GM23338 (cell line): ENCODE measurements around the gene SYTL1. TPM values are rescaled to one million over a fixed set of nuclear protein-coding genes. Genes with fewer than 3 reads are reported as not detected.

Experiments used
- ATAC-seq: fragments of 200-7000 bp; cut with Tn5 transposase; 3 replicates; pipeline ENCODE4 v1.9.1; 2020
- DNase-seq: peaks from one replicate; pipeline ENCODE4 v3.0.0-alpha.2; 2015; ENCODE audit warnings: low spot score
- H2AFZ ChIP-seq: fragments of 200-600 bp; sonication (generic); 2 replicates; pipeline ENCODE4 v1.8.0; 2016; ENCODE audit warnings: antibody characterized with exemption, mild to moderate bottlenecking, moderate library complexity
- H3F3A ChIP-seq: fragments of 200-600 bp; sonication (generic); replicated peaks from 2 replicates; pipeline ENCODE4 v1.8.0; 2017; ENCODE audit warnings: antibody characterized with exemption, mixed run types, low read depth
- H3K27ac ChIP-seq: fragments of 200-600 bp; sonication (generic); 2 replicates; pipeline ENCODE4 v1.6.1; 2016; ENCODE audit warnings: low read depth
- H3K27me3 ChIP-seq: fragments of 200-600 bp; sonication (generic); 2 replicates; pipeline ENCODE4 v1.8.0; 2016; ENCODE audit warnings: mild to moderate bottlenecking, mixed run types, moderate library complexity; ENCODE audit not compliant: insufficient read depth
- H3K36me3 ChIP-seq: fragments of 200-600 bp; sonication (generic); 2 replicates; pipeline ENCODE4 v1.8.0; 2016; ENCODE audit warnings: mild to moderate bottlenecking; ENCODE audit not compliant: insufficient read depth
- H3K4me1 ChIP-seq: fragments of 200-600 bp; sonication (generic); 2 replicates; pipeline ENCODE4 v1.8.0; 2016; ENCODE audit warnings: mild to moderate bottlenecking, moderate library complexity; ENCODE audit not compliant: insufficient read depth
- H3K4me2 ChIP-seq: fragments of 200-600 bp; sonication (generic); 2 replicates; pipeline ENCODE4 v1.7.1; 2017; ENCODE audit warnings: mixed run types
- H3K4me3 ChIP-seq: fragments of 200-600 bp; sonication (generic); 2 replicates; pipeline ENCODE4 v1.6.1; 2016; ENCODE audit warnings: mixed run types
- H3K79me2 ChIP-seq: fragments of 200-600 bp; sonication (generic); replicated peaks from 2 replicates; pipeline ENCODE4 v1.8.0; 2017; ENCODE audit warnings: mild to moderate bottlenecking; ENCODE audit not compliant: insufficient read depth
- H3K9me2 ChIP-seq: fragments of 200-600 bp; sonication (generic); 2 replicates; pipeline ENCODE4 v1.8.0; 2017; ENCODE audit not compliant: insufficient read depth
- H4K20me1 ChIP-seq: fragments of 200-600 bp; sonication (generic); replicated peaks from 2 replicates; pipeline ENCODE4 v1.8.0; 2017; ENCODE audit warnings: mild to moderate bottlenecking; ENCODE audit not compliant: insufficient read depth
- H3K27ac Mint-ChIP-seq: 2 replicates; pipeline ENCODE4 v1.8.0; 2020; ENCODE audit warnings: inconsistent platforms, mild to moderate bottlenecking, moderate library complexity, mixed read lengths
- H3K27me3 Mint-ChIP-seq: 3 replicates; pipeline ENCODE4 v1.8.0; 2022; ENCODE audit warnings: low read depth, mild to moderate bottlenecking, moderate library complexity, mixed read lengths, inconsistent platforms; ENCODE audit not compliant: insufficient read depth, poor library complexity
- H3K36me3 Mint-ChIP-seq: 3 replicates; pipeline ENCODE4 v1.8.0; 2021; ENCODE audit warnings: low read depth, mild to moderate bottlenecking, inconsistent platforms, moderate library complexity, mixed read lengths
- H3K4me1 Mint-ChIP-seq: 3 replicates; pipeline ENCODE4 v1.8.0; 2020; ENCODE audit warnings: mild to moderate bottlenecking, inconsistent platforms, mixed read lengths
- H3K4me3 Mint-ChIP-seq: 3 replicates; pipeline ENCODE4 v1.8.0; 2021; ENCODE audit warnings: moderate library complexity, mild to moderate bottlenecking, inconsistent platforms, mixed read lengths
- H3K9me3 Mint-ChIP-seq: 3 replicates; pipeline ENCODE4 v1.8.0; 2020; ENCODE audit warnings: moderate library complexity, mild to moderate bottlenecking, inconsistent platforms, mixed read lengths
- CREB1 ChIP-seq: fragments of 250-450 bp; sonication (Bioruptor Pico); IDR thresholded peaks from 2 replicates; pipeline ENCODE4 v1.5.0; 2020; ENCODE audit warnings: low read depth, mild to moderate bottlenecking, moderate library complexity
- EZH2 ChIP-seq: fragments of 200-600 bp; sonication (generic); IDR thresholded peaks from one replicate; pipeline ENCODE4 v1.8.0; 2017; ENCODE audit warnings: antibody characterized with exemption, mild to moderate bottlenecking, low read depth; ENCODE audit not compliant: unreplicated experiment
- EZH2phosphoT487 ChIP-seq: fragments of 200-600 bp; sonication (generic); IDR thresholded peaks from one replicate; pipeline ENCODE4 v1.8.1; 2018; ENCODE audit warnings: antibody characterized with exemption; ENCODE audit not compliant: unreplicated experiment
- JUNB ChIP-seq: IDR thresholded peaks from one replicate; pipeline ENCODE4 v1.6.1; 2016; ENCODE audit warnings: antibody characterized with exemption; ENCODE audit not compliant: unreplicated experiment
- NANOG ChIP-seq: IDR thresholded peaks from 2 replicates; pipeline ENCODE4 v1.6.1; 2016; ENCODE audit warnings: antibody characterized with exemption, borderline replicate concordance
- POLR2AphosphoS5 ChIP-seq: IDR thresholded peaks from 2 replicates; pipeline ENCODE4 v1.6.1; 2016; ENCODE audit warnings: antibody characterized with exemption, low read depth
- STAT1 ChIP-seq: IDR thresholded peaks from one replicate; pipeline ENCODE4 v1.6.1; 2016; ENCODE audit warnings: antibody characterized with exemption; ENCODE audit not compliant: unreplicated experiment
- ZNF114 ChIP-seq: fragments of 250-450 bp; sonication (Bioruptor Pico); IDR thresholded peaks from 2 replicates; pipeline ENCODE4 v1.5.0; 2020; ENCODE audit warnings: mild to moderate bottlenecking, moderate library complexity
- ZNF331 ChIP-seq: fragments of 250-450 bp; sonication (Bioruptor Pico); IDR thresholded peaks from 2 replicates; pipeline ENCODE4 v1.5.0; 2020; ENCODE audit warnings: low read depth, mild to moderate bottlenecking, moderate library complexity
- polyA plus RNA-seq: library from polyadenylated mRNA; unstranded; fragments of >200 nt; fragmentation: Nextera tagmentation; extraction: Ambion mirVana; gene quantifications from 2 replicates; pipeline ENCODE4 v1.2.1, GENCODE V29; 2016
- total RNA-seq: library from RNA; depleted of rRNA; stranded (reverse); fragments of >200 nt; shearing (Covaris generic); gene quantifications from 2 replicates; pipeline ENCODE4 v1.2.3, GENCODE V29; 2014
- TF ChIP-seq, protein P1 (sequence below): fragments of 250-450 bp; sonication (Bioruptor Pico); IDR thresholded peaks from 2 replicates; pipeline ENCODE4 v1.5.0; 2020; ENCODE audit warnings: mild to moderate bottlenecking, moderate library complexity
- TF ChIP-seq, protein P2 (sequence below): IDR thresholded peaks from 2 replicates; pipeline ENCODE4 v1.6.1; 2016; ENCODE audit warnings: antibody characterized with exemption
- TF ChIP-seq, protein P3 (sequence below): IDR thresholded peaks from one replicate; pipeline ENCODE4 v1.6.1; 2018; ENCODE audit warnings: antibody characterized with exemption; ENCODE audit not compliant: unreplicated experiment
- TF ChIP-seq, protein P4 (sequence below), 2 experiments: fragments of 200-600 bp in 1 of 2; sonication (generic) in 1 of 2; conservative IDR thresholded peaks; 2 replicates each; pipeline versions ENCODE4 v1.5.1 to v1.6.1; 2016 to 2017; ENCODE audit warnings: antibody characterized with exemption in 2 of 2, low read depth in 2 of 2, mild to moderate bottlenecking in 2 of 2, moderate library complexity in 1 of 2

SYTL1 gene
- total and polyA plus RNA-seq, 2 experiments from 2014 or later = 4.9 to 12.3 TPM

DNA sequence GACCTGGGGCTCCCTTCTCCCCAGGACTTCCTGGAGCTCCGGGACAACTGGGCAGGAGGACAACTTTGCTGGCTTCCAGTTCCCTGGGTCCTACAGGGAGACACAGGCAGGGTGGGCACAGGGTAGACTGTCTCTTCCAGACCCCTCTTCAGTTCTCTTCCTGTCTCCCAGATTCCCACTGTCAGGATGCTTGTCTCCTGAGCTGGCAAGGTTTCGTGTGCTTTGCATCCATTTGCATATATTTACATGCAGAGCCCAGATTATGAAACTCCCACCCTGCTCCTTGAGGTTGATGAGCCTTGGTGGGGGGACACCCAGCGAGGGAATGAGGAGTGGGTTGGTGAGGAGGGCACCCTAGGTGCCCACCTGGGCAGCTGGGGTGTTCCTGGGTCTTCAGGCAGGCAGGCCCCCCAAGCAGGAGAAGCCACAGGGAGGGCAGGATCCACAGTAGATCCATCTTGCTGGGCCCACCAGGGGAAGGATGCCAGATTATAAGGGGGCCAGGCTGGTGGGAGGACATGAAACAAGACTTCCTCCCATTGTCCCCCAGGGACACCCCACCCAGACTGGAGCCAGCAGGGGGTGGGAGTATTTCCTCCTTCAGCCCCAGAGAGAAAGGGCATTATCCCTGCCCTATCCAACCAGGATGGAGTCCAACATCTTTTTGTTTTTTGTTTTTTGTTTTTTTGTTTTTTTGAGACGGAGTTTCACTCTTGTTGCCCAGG lies 32.7 kb downstream of the SYTL1 start, which contains the start of gene FCN3:
FCN3 (minus strand) TSS at position 463 of the 725 bp plus-strand sequence; CDS start at position 457, 6 bp downstream.
- H3K27ac ChIP-seq = no peak within 1 kb of the TSS
- H3K4me1 Mint-ChIP-seq = peaks cover 7% of the 10 kb centered on the region; the same call in 1 of the 3 replicates
- H3K4me1 ChIP-seq = no peaks in the 10 kb centered on the region; the same call in 1 of the 2 replicates
- H3K36me3 ChIP-seq = no peaks in the 10 kb centered on the region
- H3K9me3 Mint-ChIP-seq = no peaks in the 10 kb centered on the region
- H3K27me3 Mint-ChIP-seq = no peaks in the 10 kb centered on the region
- H2AFZ ChIP-seq = no peak within 1 kb of the TSS
- no peaks in the 10 kb centered on the region for H3K27me3 ChIP-seq
- TF ChIP-seq, protein P1, sequence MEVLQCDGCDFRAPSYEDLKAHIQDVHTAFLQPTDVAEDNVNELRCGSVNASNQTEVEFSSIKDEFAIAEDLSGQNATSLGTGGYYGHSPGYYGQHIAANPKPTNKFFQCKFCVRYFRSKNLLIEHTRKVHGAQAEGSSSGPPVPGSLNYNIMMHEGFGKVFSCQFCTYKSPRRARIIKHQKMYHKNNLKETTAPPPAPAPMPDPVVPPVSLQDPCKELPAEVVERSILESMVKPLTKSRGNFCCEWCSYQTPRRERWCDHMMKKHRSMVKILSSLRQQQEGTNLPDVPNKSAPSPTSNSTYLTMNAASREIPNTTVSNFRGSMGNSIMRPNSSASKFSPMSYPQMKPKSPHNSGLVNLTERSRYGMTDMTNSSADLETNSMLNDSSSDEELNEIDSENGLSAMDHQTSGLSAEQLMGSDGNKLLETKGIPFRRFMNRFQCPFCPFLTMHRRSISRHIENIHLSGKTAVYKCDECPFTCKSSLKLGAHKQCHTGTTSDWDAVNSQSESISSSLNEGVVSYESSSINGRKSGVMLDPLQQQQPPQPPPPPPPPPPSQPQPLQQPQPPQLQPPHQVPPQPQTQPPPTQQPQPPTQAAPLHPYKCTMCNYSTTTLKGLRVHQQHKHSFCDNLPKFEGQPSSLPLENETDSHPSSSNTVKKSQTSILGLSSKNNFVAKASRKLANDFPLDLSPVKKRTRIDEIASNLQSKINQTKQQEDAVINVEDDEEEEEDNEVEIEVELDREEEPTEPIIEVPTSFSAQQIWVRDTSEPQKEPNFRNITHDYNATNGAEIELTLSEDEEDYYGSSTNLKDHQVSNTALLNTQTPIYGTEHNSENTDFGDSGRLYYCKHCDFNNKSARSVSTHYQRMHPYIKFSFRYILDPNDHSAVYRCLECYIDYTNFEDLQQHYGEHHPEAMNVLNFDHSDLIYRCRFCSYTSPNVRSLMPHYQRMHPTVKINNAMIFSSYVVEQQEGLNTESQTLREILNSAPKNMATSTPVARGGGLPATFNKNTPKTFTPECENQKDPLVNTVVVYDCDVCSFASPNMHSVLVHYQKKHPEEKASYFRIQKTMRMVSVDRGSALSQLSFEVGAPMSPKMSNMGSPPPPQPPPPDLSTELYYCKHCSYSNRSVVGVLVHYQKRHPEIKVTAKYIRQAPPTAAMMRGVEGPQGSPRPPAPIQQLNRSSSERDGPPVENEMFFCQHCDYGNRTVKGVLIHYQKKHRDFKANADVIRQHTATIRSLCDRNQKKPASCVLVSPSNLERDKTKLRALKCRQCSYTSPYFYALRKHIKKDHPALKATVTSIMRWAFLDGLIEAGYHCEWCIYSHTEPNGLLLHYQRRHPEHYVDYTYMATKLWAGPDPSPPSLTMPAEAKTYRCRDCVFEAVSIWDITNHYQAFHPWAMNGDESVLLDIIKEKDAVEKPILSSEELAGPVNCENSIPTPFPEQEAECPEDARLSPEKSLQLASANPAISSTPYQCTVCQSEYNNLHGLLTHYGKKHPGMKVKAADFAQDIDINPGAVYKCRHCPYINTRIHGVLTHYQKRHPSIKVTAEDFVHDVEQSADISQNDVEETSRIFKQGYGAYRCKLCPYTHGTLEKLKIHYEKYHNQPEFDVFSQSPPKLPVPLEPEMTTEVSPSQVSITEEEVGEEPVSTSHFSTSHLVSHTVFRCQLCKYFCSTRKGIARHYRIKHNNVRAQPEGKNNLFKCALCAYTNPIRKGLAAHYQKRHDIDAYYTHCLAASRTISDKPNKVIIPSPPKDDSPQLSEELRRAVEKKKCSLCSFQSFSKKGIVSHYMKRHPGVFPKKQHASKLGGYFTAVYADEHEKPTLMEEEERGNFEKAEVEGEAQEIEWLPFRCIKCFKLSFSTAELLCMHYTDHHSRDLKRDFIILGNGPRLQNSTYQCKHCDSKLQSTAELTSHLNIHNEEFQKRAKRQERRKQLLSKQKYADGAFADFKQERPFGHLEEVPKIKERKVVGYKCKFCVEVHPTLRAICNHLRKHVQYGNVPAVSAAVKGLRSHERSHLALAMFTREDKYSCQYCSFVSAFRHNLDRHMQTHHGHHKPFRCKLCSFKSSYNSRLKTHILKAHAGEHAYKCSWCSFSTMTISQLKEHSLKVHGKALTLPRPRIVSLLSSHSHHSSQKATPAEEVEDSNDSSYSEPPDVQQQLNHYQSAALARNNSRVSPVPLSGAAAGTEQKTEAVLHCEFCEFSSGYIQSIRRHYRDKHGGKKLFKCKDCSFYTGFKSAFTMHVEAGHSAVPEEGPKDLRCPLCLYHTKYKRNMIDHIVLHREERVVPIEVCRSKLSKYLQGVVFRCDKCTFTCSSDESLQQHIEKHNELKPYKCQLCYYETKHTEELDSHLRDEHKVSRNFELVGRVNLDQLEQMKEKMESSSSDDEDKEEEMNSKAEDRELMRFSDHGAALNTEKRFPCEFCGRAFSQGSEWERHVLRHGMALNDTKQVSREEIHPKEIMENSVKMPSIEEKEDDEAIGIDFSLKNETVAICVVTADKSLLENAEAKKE (CRISPR knock-in tag) = no peak
- TF ChIP-seq CREB1 (CRISPR knock-in tag) (no peak), NANOG (no peak), STAT1 (no peak), ZNF114 (CRISPR knock-in tag) (no peak), ZNF331 (CRISPR knock-in tag) (no peak), JUNB (no peak), EZH2phosphoT487 (no peak), POLR2AphosphoS5 (no peak), EZH2 (no peak)
- TF ChIP-seq, protein P2, sequence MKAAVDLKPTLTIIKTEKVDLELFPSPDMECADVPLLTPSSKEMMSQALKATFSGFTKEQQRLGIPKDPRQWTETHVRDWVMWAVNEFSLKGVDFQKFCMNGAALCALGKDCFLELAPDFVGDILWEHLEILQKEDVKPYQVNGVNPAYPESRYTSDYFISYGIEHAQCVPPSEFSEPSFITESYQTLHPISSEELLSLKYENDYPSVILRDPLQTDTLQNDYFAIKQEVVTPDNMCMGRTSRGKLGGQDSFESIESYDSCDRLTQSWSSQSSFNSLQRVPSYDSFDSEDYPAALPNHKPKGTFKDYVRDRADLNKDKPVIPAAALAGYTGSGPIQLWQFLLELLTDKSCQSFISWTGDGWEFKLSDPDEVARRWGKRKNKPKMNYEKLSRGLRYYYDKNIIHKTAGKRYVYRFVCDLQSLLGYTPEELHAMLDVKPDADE = no peak
- TF ChIP-seq, protein P3, sequence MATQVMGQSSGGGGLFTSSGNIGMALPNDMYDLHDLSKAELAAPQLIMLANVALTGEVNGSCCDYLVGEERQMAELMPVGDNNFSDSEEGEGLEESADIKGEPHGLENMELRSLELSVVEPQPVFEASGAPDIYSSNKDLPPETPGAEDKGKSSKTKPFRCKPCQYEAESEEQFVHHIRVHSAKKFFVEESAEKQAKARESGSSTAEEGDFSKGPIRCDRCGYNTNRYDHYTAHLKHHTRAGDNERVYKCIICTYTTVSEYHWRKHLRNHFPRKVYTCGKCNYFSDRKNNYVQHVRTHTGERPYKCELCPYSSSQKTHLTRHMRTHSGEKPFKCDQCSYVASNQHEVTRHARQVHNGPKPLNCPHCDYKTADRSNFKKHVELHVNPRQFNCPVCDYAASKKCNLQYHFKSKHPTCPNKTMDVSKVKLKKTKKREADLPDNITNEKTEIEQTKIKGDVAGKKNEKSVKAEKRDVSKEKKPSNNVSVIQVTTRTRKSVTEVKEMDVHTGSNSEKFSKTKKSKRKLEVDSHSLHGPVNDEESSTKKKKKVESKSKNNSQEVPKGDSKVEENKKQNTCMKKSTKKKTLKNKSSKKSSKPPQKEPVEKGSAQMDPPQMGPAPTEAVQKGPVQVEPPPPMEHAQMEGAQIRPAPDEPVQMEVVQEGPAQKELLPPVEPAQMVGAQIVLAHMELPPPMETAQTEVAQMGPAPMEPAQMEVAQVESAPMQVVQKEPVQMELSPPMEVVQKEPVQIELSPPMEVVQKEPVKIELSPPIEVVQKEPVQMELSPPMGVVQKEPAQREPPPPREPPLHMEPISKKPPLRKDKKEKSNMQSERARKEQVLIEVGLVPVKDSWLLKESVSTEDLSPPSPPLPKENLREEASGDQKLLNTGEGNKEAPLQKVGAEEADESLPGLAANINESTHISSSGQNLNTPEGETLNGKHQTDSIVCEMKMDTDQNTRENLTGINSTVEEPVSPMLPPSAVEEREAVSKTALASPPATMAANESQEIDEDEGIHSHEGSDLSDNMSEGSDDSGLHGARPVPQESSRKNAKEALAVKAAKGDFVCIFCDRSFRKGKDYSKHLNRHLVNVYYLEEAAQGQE = no peak
- TF ChIP-seq, protein P4, sequence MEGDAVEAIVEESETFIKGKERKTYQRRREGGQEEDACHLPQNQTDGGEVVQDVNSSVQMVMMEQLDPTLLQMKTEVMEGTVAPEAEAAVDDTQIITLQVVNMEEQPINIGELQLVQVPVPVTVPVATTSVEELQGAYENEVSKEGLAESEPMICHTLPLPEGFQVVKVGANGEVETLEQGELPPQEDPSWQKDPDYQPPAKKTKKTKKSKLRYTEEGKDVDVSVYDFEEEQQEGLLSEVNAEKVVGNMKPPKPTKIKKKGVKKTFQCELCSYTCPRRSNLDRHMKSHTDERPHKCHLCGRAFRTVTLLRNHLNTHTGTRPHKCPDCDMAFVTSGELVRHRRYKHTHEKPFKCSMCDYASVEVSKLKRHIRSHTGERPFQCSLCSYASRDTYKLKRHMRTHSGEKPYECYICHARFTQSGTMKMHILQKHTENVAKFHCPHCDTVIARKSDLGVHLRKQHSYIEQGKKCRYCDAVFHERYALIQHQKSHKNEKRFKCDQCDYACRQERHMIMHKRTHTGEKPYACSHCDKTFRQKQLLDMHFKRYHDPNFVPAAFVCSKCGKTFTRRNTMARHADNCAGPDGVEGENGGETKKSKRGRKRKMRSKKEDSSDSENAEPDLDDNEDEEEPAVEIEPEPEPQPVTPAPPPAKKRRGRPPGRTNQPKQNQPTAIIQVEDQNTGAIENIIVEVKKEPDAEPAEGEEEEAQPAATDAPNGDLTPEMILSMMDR (conservative IDR thresholded peaks at IDR 0.05; ENCODE audit: low read depth in 2 of 2) = no peak
- no peak within 1 kb of the TSS for H3K27ac Mint-ChIP-seq
- H3K36me3 Mint-ChIP-seq = no peaks in the 10 kb centered on the region
- DNase-seq (no peak), ATAC-seq (no peak)
- no peaks in the 10 kb centered on the region for H3F3A ChIP-seq
- no peak within 1 kb of the TSS for H3K4me3 Mint-ChIP-seq
- H4K20me1 ChIP-seq = no peaks in the 10 kb centered on the region
- H3K9me2 ChIP-seq = no peaks in the 10 kb centered on the region
- H3K4me3 ChIP-seq = no peak within 1 kb of the TSS
- no peak within 1 kb of the TSS for H3K4me2 ChIP-seq
- H3K79me2 ChIP-seq = no peaks in the 10 kb centered on the region
